HG03066 (cell line): ENCODE results near the gene RYR1.
"Not testable (repeated sequence)": the region's sequence is repeated elsewhere in the genome, so short reads cannot be mapped to it uniquely, and the experiment has no call there.

ENCODE experiments used
- ATAC-seq: cut with Tn5 transposase; IDR thresholded peaks from one replicate; pipeline ENCODE4 v1.9.1; 2021; ENCODE audit warnings: low read depth; ENCODE audit not compliant: unreplicated experiment

RYR1 gene

GRCh38 chr19:38511074-38511708 lies 77.7 kb downstream of the RYR1 start:
- ATAC-seq, result no peak

GRCh38 chr19:38512277-38512676 lies 78.8 kb downstream of the RYR1 start:
- ATAC-seq, result no peak

DNA sequence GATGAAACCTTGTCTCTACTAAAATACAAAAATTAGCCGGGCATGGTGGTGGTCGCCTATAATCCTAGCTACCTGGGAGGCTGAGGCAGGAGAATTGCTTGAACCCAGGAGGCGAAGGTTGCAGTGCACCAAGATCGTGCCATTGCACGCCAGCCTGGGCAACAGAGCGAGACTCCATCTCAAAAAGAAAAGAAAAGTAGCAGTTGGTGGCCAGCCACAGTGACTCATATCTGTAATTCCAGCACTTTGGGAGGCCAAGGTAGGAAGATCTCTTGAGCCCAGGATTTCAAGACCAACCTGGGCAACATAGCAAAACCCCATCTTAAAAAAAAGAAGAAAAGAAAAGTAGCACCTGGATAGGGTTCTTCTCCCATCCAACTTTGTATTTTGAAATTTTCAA lies 79.7 kb downstream of the RYR1 start:
- ATAC-seq, result not testable (repeated sequence)

DNA sequence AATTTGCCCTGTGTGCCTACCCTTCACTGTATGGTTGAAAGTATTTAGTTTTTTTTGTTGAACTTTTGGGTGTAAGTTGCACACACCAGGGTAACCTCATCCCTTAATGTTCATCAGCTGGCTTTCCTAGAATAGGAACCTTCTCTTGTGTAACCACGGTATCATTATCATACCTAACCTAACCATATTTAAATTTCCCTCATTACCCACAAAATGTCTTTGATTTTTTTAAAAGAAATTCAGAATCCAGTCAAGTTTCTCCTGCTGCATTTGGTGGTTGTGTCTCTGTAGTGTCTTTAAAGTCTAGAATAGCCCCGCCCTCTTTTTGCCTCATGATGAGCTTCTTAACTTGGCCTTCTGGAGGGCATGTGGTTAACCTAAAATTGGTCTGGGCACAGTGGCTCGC lies 80.3 kb downstream of the RYR1 start:
- no peak for ATAC-seq

DNA sequence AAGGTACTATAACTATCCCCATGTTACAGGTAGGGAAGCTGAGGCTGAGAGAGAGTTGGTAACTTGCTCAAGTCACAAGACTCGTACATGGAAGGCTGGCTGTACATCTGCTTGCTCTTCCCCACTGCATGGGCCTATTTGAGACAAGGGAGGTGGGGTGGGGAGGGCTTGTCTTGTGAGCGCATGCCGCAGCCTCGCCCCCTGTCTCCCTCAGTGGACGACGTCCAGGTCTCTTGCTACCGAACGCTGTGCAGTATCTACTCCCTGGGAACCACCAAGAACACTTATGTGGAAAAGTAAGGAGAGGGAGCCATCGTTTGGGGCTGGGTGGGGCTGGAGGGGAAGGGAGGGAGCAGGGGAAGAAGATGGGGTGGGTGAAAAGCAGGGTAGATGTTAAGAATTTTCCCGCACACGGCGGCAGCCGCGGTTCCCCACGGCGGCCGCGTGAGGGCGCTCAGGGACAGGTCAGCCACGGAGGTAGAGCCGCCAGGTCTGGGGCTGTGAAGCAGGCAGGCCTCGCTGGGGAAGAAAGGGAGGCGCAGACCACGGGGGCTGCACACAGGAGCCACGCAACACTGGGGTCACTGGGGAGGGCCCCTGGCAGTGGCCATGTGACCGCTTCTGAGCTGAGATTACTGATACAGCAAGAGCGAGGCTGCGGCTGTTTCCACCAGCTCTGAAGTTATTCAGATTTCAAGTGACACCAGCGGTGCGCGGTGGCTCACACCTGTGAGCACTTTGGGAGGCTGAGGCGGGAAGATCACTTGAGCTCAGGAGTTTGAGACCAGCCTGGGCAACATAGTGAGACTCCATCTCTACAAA lies 81.5 kb downstream of the RYR1 start:
- no peak for ATAC-seq

- ATAC-seq, result no peak
Observed at GRCh38 chr19:38515896-38516295, 82.4 kb downstream of the RYR1 start.

DNA sequence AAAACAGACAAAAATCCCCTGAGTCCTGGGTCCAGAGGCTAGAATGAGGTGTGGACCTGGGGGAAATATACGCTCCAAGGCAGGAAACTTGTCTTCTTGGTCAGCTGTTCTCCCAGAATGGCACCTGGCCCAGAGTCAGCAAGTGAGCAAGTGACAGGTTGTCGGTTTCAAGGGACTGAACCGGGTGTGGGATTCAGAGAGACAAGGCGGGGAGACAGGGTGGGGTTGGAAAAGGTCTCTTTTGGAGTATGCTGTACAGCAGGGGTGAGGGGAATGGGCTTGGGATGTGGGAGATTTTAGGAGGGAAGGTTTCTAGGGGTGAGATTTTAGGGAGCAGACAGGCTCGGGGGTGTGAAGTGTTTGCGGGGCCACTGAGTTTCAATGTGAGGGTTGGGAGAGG lies 83.3 kb downstream of the RYR1 start:
- no peak for ATAC-seq

- ATAC-seq, result no peak
Observed at GRCh38 chr19:38517321-38517720, 83.8 kb downstream of the RYR1 start.

GRCh38 chr19:38517980-38518379 lies 84.5 kb downstream of the RYR1 start:
- ATAC-seq, result not testable (repeated sequence)

DNA sequence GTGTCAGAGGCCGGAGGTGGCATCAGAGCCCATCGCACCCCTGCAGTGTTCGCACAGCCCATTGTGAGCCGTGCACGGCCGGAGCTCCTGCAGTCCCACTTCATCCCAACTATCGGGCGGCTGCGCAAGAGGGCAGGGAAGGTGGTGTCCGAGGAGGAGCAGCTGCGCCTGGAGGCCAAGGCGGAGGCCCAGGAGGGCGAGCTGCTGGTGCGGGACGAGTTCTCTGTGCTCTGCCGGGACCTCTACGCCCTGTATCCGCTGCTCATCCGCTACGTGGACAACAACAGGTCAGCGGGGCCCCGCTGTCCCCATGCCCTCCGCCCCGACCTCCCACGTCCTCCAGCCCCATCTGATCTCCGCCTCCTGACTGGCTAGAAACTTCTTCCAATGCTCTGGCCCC lies 85.7 kb downstream of the RYR1 start:
- no peak for ATAC-seq

DNA sequence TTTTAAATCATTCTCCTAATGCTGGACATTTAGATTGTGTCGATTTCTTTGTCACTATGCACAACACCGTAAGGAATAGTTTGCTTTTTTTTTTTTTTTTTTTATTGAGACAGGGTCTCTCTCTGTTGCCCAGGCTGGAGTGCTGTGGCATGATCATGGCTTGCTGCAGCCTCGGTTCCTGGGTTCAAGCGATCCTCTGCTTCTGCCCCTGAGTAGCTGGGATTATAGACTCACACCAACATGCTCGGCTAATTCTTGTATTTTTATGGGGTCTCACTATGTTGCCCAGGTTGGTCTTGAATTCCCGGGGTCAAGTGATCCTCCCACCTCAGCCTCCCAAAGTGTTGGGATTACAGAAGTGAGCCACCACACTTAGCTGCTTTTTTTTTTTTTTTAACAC lies 86.5 kb downstream of the RYR1 start:
- ATAC-seq, result no peak

DNA sequence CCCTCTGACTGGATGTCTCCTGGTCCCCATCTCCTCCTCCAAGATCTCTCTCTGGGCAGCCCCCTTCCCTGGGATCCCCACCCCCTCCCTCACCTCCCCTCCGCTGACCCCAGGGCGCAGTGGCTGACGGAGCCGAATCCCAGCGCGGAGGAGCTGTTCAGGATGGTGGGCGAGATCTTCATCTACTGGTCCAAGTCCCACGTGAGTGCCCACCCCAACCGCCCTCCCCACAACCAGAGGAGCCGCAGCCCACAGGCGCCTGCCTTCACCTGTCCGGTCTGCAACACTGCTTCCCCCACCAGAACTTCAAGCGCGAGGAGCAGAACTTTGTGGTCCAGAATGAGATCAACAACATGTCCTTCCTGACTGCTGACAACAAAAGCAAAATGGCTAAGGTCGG lies 89.4 kb downstream of the RYR1 start:
- ATAC-seq, result no peak

DNA sequence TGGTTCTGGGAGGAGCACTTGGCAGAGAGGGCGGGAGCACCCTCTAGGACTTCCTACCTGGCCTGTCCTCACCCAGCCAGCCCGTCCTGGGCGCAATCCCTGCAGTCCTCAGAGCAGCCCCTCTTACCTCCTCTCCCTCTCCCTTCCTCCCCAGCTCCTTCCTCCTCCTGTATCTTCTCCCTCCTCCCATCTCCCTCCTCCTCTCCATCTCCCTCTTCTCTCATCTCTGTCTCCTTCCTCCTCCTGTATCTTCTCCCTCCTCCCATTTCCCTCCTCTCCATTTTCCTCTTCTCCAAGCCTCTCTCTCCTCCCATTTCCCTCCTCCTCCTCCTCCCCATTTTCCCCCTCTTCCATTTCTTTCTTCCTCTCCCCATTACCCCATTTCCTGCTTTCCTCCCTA lies 89.8 kb downstream of the RYR1 start:
- no peak for ATAC-seq

DNA sequence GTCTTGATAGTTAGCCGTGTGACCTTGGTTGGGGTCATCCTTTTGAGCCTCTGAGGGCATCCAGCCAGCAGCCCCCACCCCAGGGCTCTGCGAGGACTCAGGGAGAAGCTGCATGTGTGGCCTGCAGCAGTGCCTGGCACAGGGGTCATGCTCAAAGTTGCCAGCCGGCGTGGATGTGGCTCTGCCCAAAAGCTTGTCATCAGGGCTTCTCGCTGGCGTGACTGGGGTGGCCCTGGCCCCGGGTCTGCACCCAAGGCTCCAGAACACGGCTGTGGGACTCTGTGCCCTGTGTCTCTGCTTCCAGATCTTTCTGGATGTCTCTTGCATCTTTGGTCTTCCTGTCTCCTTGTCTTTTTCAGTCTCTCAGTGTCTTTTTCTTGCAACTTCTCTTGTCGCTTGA lies 90.9 kb downstream of the RYR1 start:
- no peak for ATAC-seq

- ATAC-seq, result no peak
Observed at GRCh38 chr19:38524994-38525634, 91.6 kb downstream of the RYR1 start.

DNA sequence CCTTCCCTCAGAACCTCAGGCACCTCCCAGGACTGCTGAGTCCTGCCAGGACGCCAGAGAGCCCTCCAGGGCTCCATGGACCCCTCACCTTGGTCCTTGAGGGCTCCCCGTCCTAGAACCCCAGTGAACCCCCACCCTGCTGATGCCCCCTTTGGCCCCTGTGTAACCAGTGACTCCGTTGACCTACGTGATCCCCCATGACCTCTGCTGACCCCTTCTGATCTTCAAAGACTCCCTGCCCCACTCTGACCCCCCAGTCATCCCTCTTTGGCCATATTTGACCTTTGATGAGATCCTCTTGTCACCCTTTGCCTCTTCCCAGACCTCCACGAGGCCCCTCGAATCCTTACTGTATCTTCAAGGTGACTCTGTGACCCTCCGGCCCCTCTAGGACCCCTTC lies 92.9 kb downstream of the RYR1 start:
- ATAC-seq, result no peak

GRCh38 chr19:38527466-38528136 lies 94.1 kb downstream of the RYR1 start:
- no peak for ATAC-seq

DNA sequence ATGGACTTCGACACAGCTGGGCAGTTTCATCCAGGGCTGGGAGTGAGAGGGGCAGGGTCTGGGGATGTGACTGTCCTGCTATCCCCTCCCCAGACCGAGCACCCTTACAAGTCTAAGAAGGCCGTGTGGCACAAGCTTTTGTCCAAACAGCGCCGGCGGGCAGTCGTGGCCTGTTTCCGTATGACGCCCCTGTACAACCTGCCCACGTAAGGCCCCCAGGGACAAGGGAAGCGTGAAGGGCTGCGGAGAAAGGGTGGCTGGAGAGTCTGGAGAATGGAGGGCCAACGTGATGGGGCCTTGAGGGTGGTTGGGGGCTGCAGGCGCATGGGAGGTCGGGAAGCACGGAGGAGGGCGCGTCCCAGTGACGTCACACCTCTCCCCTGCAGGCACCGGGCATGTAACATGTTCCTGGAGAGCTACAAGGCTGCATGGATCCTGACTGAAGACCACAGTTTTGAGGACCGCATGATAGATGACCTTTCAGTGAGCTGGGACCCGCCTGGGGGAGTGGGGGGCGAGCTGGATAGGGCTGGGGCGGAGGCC lies 94.8 kb downstream of the RYR1 start:
- ATAC-seq, result no peak

GRCh38 chr19:38528931-38529330 lies 95.4 kb downstream of the RYR1 start:
- no peak for ATAC-seq

- ATAC-seq, result no peak
Observed at GRCh38 chr19:38531515-38531914, 98.0 kb downstream of the RYR1 start.

DNA sequence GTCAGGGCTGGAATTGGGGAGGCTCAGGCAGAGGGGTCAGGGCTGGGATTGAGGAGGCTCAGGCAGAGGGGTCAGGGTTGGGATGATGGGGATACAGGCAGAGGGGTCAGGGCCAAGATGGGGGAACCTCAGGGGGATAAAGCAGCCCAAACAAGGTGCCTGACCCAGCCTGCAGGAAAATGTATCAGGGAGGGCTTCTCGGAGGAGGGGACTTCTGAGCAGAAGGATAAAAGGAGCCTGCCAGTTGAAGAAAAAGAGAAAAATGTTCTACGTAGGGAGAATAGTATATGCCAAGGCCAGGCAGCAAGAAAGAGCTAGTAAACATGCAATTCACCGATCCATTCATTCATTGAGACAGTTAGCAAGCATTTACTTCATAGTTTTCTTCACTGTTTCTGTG lies 99.4 kb downstream of the RYR1 start:
- no peak for ATAC-seq
